Mesodermal cell (in vitro differentiated cells): ENCODE measurements around the gene DGKD.

Source experiments
- H3K27ac ChIP-seq: 2 replicates; pipeline ENCODE4 v1.7.0; 2013; ENCODE audit warnings: mild to moderate bottlenecking, low read depth, low read length, moderate library complexity; ENCODE audit not compliant: severe bottlenecking
- H3K36me3 ChIP-seq: 2 replicates; pipeline ENCODE4 v1.7.1; 2013; ENCODE audit warnings: mild to moderate bottlenecking, low read length, moderate library complexity; ENCODE audit not compliant: control insufficient read depth, insufficient read depth
- H3K4me1 ChIP-seq: one replicate; pipeline ENCODE4 v1.7.1; 2013; ENCODE audit warnings: mild to moderate bottlenecking, low read length; ENCODE audit not compliant: insufficient read depth, control insufficient read depth, poor library complexity, severe bottlenecking
- H3K4me3 ChIP-seq: 2 replicates; pipeline ENCODE4 v1.7.0; 2013; ENCODE audit warnings: low read length, control low read depth, mild to moderate bottlenecking; ENCODE audit not compliant: insufficient read depth, poor library complexity, severe bottlenecking; ENCODE audit errors: extremely low read depth
- H3K9me3 ChIP-seq: 2 replicates; pipeline ENCODE4 v1.7.1; 2013; ENCODE audit warnings: mild to moderate bottlenecking, low read length, moderate library complexity; ENCODE audit not compliant: control insufficient read depth
- WGBS, 2 experiments: methylation state at CpG; one replicate each; pipeline ENCODE4 v1.1.5; 2013; ENCODE audit warnings: missing lambda C conversion rate in 2 of 2; ENCODE audit not compliant: insufficient coverage in 2 of 2; 5-methylcytosine and 5-hydroxymethylcytosine counted together

The DGKD gene

GRCh38 chr2:233438573-233439147 lies 84.4 kb downstream of the DGKD start:
- Histone ChIP-seq H3K27ac (no peak overlapping the region), H3K36me3 (peaks cover 30% of the 10 kb centered on the region), H3K9me3 (no peaks in the 10 kb centered on the region), H3K4me3 (no peak overlapping the region), H3K4me1 (no peaks in the 10 kb centered on the region)
- 95 to 98% methylated on average over 13 to 14 of the region's 15 CpGs for WGBS, 2 experiments

DNA sequence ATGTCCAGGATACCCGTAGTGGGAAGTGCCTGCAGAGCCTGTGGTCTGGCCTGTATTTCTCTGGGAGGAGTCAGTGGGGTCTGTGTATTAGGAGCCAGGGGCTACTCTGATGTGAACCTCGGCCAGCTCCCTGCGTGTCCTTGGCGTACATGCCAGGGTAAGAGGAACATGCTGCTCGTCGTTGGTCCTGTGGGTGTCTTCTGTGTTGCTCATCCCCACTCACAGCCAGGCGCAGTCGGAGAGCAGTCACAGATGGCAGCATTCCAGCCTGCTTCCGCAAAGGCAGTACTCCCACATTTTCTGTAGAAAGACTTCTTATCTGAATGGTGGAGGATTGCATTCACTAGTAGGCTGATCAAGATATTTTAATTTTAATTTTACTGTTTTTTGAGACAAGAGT lies 84.9 kb downstream of the DGKD start:
- 82 to 99% methylated on average over 2 to 9 of the region's 9 CpGs for WGBS, 2 experiments
- H3K9me3 ChIP-seq: no peaks in the 10 kb centered on the region

DNA sequence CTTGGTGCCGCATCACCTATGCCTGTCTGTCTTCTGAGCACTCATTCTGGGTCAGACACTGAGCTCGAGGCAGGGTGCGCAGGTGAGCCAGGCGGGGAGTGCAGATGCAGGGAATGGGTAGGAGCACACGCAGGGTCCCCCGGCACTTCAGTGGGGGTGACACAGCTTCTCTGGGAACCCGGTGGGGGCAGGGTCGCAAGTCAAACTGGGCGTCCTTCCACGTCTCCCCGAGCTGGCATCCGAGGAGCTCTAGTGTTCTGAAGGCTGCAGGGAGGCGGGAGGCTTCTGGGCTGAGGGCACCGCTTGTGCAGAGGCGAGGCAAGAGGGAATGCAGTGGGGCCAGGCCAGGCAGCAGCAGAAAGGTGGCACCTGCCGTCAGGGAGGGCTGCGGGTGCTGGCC lies 86.0 kb downstream of the DGKD start:
- whole genome bisulfite sequencing, 2 experiments: 94 to 96% methylated on average over 16 to 17 of the region's 17 CpGs

More for the DNA sequence above, 84.9 kb downstream of the DGKD start:
- H3K27ac ChIP-seq: no peak overlapping the region
- no peaks in the 10 kb centered on the region for H3K4me1 ChIP-seq
- H3K36me3 ChIP-seq: peaks cover 30% of the 10 kb centered on the region
- H3K4me3 ChIP-seq: no peak overlapping the region

DNA sequence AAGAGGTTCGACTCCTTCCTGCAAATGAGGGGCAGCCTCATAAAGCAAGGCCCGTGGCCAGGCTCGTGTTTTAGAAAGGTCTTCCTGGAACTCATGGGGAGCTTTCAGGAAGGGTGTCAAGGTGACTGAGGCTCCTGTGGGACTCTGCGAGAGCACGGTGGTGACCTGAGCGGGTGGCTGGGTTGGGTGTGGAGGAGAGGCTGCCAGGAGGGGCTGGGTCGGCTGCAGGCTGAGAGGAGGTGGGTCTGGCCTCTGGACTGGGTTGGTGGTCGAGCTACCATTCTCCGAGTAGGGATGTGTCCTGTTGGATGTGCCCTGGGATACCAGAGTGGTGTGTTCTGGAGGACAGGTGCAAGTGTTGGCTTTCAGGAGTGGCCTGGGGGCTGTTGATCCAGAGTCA lies 86.4 kb downstream of the DGKD start:
- no peak overlapping the region for H3K27ac ChIP-seq
- H3K9me3 ChIP-seq: no peaks in the 10 kb centered on the region
- no peaks in the 10 kb centered on the region for H3K4me1 ChIP-seq
- WGBS, 2 experiments: 91 to 99% methylated on average over 8 to 9 of the region's 9 CpGs
- H3K36me3 ChIP-seq: peaks cover 31% of the 10 kb centered on the region
- no peak overlapping the region for H3K4me3 ChIP-seq

More for the DNA sequence above, 86.0 kb downstream of the DGKD start:
- H3K9me3 ChIP-seq: no peaks in the 10 kb centered on the region
- H3K36me3 ChIP-seq: peaks cover 30% of the 10 kb centered on the region
- no peaks in the 10 kb centered on the region for H3K4me1 ChIP-seq
- no peak overlapping the region for H3K27ac ChIP-seq
- H3K4me3 ChIP-seq: no peak overlapping the region

DNA sequence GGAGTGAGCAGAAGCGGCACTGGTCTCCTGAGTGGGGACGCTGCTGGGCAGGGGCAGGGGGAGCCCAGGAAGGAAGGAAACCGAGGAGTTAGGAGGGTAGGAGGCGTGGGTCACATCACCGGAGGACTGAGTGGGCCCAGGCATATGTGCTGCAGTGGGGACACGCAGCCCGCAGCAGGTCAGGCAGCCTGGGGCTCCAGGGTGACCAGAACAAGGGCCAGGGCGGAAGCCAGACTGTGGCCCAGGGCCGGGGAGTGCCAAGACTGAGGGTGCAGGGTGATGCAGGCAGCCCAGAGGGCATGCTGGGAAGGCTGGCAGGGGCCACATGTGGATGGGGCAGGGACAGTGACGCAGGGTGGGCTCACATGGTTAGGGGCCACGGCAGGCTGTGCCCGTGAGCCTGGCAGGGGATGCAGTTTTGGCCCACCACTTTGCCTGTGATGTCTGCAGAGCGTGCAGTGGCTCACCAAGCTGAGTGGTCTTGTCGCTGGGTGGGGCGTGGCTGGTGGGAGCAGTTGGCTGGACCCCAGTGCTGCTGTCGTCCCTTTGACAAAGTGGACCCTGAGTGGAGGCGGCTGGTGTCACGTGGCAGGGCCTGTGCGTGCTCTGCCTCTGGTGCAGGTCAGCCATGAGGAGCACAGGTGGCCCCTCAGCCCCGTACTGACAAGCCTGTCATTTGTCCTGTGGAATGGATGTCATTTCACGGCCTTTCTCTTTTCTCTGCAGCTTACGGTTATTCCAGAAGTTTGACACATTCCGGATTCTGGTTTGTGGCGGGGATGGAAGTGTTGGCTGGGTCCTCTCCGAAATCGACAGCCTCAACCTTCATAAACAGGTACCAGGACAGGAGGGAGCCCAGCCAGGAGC lies 87.1 kb downstream of the DGKD start:
- no peaks in the 10 kb centered on the region for H3K4me1 ChIP-seq
- no peaks in the 10 kb centered on the region for H3K9me3 ChIP-seq
- H3K4me3 ChIP-seq: no peak overlapping the region
- WGBS, 2 experiments: 93 to 94% methylated on average over 22 to 23 of the region's 26 CpGs
- no peak overlapping the region for H3K27ac ChIP-seq
- H3K36me3 ChIP-seq: peaks cover 30% of the 10 kb centered on the region

DNA sequence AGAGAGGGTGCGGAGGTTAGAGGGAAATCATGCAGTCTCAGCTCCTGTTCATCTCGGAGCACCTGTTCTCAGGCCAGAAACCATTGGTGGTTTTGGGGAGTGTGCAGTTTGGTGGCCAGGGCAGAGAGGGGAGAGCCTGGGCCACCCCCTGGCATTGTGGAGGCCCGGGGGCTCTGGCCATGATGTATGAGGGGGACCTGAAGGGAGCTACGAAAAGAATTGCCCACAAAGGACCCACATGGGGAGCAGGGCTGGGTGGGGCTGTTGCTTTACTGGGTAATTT lies 87.7 kb downstream of the DGKD start:
- WGBS, 2 experiments: 88 to 92% methylated on average over 4 of the region's 4 CpGs
- H3K4me1 ChIP-seq: no peaks in the 10 kb centered on the region
- no peak overlapping the region for H3K4me3 ChIP-seq
- no peak overlapping the region for H3K27ac ChIP-seq
- peaks cover 29% of the 10 kb centered on the region for H3K36me3 ChIP-seq
- no peaks in the 10 kb centered on the region for H3K9me3 ChIP-seq

GRCh38 chr2:233443511-233444183 lies 89.4 kb downstream of the DGKD start:
- H3K4me3 ChIP-seq: no peak overlapping the region
- no peaks in the 10 kb centered on the region for H3K4me1 ChIP-seq
- H3K36me3 ChIP-seq: peaks cover 15% of the 10 kb centered on the region
- no peaks in the 10 kb centered on the region for H3K9me3 ChIP-seq
- no peak overlapping the region for H3K27ac ChIP-seq
- WGBS, 2 experiments: 72 to 82% methylated on average over 13 to 16 of the region's 18 CpGs

DNA sequence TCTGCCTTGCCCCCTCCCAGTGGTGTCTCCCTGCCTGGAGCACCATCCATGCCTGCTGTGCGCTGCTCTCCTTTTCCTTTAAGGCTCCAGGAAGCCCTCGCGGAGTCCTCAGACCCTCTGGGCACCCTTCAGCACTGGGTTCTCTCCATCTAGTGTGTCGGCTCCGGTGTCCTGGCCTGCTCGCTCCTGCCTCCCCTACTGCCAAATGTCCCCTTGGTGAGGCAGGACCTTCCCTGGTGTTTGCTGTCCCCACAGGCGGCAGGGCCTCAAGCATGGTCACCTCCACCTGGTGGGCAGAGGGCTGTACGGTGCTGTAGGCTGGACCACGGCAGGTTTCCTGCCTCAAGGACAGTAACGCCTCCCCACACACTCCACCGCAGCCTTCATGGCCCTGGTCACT lies 90.2 kb downstream of the DGKD start:
- no peak overlapping the region for H3K27ac ChIP-seq
- H3K9me3 ChIP-seq: no peaks in the 10 kb centered on the region
- H3K4me3 ChIP-seq: no peak overlapping the region
- no peaks in the 10 kb centered on the region for H3K4me1 ChIP-seq
- WGBS, 2 experiments: 94% methylated on average over 9 to 10 of the region's 11 CpGs
- H3K36me3 ChIP-seq: peaks cover 24% of the 10 kb centered on the region

- 96 to 97% methylated on average over 14 to 18 of the region's 18 CpGs for WGBS, 2 experiments
- Histone ChIP-seq H3K4me1 (no peaks in the 10 kb centered on the region), H3K9me3 (no peaks in the 10 kb centered on the region)
These were observed 91.0 kb downstream of the DGKD start for GRCh38 chr2:233445152-233445830.

DNA sequence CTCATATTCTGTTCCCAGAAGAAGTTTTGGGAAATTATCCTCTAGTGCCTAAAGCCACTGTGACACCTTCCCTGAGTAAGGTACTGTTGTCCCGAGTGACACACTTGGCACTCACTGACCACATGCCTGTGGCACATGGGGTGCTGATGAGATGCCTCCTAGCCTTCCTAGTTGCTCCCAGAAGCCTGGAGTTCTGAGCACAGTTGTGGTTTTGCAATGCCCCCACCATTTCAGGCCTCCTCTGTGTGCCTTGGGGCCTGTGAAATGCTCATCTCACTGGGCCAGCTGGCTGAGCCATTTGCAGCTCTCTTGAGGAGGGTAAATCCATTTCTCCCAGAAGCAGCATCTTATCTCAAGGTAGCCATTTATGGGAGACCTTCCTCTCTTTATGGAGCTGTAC lies 91.8 kb downstream of the DGKD start:
- Histone ChIP-seq H3K4me3 (no peak overlapping the region), H3K4me1 (no peaks in the 10 kb centered on the region), H3K36me3 (peaks cover 40% of the 10 kb centered on the region), H3K27ac (no peak overlapping the region), H3K9me3 (no peaks in the 10 kb centered on the region)
- 100% methylated on average over 1 of the region's 1 CpG; no CpG with 5 or more reads in 1 of the 2 experiments for WGBS, 2 experiments

More at GRCh38 chr2:233445152-233445830, 91.0 kb downstream of the DGKD start:
- Histone ChIP-seq H3K36me3 (peaks cover 32% of the 10 kb centered on the region), H3K27ac (no peak overlapping the region), H3K4me3 (no peak overlapping the region)
